Globus pallidus (tissue), 1 donor: ENCODE results near the gene PLXNB2.
"Not testable (repeated sequence)": the region's sequence is repeated elsewhere in the genome, so short reads cannot be mapped to it uniquely, and the experiment has no call there.

Experiments used
- DNase-seq: peaks from one replicate; pipeline ENCODE4 v3.0.0-alpha.2; 2015; ENCODE audit warnings: low spot score

PLXNB2 gene

DNA sequence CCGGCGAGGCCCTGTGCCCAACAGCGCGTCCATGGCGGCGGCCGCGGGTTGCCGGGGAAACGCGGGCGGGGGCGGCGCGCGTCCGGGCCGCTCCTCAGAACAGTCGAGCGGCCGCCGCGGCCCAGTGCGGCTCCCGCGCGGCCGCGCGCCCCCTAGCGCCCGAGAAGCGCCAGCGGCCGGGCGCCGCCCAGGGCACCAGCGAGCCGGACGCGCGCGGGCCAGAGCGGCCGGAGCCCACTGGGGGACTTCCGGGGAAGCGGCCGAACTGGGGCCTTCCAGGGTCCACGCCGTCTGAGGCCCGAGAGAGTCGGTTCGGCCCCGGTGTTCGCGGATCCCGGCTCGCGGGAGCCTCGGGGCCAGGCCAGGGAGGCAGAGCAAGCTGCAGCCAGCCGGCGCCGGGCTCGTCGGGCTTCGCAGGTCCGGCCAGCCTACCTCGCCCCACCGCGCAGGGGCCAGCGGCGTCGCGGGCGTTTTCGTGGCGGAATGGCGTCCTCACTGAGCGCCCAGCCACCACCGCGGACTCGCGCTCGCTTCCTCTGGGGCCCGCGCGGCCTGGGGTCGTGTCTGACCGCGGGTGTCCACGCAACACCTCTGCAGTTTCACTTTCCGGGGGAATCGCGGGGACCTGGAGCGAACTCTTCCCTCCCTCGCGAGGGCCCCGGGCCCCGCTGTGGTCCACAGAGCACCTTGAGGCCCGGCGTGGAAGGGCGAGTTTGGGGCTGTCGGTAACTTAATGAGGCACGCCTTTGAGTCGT lies 19.7 kb upstream of the PLXNB2 start, which contains the start of gene DENND6B:
DENND6B (minus strand) TSS at position 57 of the 755 bp plus-strand sequence; CDS start at position 33, 24 bp downstream.
- peak; percentile 82 for DNase-seq

DNA sequence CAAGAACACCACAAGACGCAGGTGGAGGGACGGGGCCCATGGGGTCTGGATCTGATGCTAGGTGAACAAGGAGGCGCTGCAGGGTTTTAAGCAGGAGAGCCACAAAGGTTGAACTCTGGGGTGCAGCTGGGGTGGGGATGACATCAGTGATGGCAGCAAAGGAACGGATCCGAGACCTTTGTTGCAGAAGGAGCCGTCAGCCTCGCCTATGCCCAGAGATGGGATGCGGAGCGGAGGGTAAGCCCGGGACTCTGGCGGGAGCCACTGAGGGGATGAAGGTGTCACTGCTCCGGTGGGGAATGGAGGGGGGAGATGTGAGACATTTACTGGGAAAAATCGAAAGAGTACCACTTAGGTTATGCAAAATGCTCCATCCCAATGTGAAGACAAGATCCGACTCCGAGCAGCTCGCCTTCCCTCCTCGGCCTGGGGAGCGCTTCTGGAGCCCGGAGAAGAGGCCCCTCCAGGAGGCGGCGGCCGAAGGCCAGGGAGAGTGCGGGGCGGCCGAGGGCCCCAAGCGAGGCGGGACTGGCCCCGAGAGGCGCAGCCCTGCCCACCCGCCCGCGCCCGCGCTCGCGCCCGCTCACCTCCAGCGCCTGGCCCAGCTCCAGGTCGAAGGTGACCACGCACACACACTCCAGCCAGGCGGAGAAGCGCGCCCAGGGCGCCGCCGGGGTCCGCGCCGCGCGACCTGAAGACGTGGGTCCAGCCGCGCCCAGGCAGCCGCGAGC lies 18.9 kb upstream of the PLXNB2 start:
- DNase-seq = no peak

DNA sequence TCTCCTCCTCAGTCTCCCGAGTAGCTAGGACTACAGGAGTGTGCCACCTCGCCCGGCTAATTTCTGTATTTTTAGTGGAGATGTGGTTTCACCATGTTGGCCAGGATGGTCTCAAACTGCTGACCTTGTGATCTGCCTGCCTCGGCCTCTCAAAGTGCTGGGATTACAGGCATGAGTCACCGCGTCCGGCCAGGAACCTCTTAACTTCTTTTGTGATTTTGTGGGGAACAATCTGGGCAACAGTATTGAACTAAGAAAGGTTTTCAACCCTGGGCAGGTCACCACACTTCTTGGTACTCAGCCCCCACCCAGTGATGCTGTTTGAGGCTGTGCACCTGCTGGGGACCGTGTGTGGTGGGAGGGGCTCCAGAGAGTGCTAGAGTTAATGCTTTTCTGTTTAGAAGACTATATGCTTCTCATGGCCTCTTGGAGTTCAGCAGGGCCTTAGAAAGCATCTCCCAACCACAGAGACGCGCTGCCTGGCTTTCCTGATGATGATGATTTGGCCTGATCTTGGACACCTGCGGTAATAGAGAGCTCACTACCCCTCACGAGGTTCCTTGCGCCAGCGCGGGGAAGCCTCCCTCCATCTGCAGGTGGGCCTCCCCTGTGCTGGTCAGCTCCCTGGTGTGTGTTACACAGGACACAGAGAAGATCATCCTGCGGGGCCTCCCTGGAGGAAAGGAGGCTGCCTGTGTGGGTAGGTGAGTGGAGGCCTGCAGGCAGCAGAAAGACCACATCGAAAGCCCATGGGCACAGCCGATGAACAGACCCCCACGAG lies 18.2 kb upstream of the PLXNB2 start:
- DNase-seq = no peak

DNA sequence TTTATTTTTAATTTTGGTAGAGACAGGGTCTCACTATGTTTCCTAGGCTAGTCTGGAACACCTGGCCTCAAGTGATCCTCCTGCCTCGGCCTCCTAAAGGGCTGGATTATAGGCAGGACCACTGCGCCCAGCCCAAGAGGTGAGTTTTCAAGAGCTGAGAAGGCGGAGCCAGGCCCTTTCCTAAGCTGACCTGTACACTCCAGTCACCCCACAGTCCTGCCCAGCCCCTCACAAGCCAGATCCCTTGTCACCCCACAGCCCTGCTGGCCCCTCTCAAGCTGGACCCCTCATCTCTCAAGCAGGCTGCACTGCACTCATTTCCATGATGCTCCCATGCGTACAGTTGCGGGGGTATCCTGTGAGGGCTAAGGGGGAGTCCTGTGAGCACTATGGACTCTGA lies 16.5 kb upstream of the PLXNB2 start:
- DNase-seq = no peak

DNA sequence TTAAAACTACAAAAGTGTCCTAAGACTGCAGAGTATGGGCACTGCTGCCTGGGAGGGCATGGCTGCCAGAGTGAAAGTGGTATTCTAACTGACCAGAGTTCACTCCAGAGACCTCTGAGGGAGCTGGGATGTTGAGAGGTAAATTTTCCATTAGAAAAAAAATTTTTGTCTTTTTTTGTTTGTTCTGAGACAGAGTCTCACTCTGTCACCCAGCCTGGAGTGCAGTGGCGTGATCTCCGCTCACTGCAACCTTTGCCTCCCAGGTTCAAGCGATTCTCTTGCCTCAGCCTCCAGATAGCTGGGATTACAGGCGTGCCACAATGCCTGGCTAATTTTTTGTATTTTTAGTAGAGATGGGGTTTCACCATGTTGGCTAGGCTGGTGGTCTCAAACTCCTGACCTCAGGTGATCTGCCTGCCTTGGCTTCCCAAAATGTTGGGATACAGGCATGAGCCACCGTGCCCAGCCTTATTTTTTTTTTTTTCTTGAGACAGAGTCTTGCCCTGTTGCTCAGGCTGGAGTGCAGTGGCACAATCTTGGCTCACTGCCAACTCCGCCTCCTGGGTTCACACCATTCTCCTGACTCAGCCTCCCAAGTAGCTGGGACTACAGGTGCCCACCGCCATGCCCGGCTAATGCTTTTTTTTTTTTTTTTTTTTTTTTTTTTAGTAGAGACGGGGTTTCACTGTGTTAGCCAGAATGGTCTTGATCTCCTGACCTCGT lies 15.1 kb upstream of the PLXNB2 start:
- not testable (repeated sequence) for DNase-seq

DNA sequence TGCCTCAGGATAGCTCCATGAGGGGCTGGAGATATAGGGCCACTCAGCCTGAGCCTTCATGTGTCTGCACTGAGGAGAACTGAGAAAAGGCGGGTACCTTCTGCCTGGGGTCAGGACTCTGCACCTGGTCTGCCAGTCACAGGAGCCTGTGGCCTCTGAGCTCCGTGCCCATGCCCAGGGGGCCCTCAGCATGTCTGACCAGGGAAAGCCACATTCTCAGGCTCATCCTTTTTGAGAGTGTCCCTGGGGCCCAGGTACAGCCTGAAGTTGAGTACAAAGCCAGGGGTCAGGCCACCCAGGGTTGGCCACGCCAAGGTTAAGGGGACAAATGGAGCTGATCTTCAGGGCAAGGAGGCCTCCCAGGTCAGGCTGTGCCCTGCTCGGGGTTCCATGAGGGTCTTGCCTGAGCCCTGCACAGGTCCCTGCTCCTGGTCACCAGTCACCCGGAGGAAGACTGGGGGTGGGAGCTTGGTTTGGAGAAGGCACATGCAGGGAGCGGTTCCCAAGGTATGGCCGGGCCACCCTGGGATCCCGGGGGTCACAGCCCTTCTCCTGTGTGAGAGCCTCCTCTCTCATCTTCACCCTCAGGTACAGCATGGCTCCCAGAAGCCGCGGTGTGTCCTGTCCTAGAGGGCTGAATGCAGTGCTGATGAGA lies 13.4 kb upstream of the PLXNB2 start:
- no peak for DNase-seq

DNA sequence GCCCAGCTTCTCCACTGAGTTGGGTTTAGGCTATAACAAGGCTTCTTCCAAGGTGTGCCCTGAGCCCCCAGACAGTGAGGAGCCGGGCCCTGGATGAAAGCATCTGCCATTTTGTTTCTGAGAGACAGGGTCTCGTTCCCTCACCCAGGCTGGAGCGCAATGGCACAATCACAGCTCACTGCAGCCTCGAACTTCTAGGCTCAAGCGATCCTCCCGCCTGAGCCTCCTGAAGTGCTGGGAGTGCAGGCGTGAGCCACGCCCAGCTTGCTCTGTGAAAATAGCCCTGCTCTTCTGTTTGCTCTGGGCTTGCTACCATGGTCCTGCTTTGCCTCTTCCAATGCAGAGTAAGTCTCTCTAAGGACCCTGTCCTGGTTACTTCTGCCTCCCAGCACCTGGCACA lies 12.7 kb upstream of the PLXNB2 start:
- no peak for DNase-seq

DNA sequence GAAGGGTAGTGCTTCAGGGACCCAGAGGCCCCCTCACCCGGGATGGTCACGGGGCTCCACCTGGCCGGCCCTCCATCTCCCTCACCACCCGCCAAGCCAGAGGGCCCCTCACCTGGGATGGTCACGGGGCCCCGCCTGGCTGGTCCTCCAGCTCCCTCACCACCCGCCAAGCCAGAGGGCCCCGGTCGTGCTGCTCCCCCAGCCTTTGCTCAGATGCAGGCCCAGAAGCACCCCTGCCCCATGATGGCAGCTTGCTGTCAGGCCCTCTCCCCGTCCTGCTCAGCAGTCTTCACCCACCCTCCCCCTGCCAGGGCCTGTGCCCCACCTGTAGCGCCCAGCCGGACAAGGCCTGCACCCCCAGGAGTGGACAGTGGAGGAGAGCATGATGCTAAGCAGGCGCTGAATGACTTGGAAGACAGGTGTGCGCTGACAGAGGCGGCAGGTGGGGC lies 12.1 kb upstream of the PLXNB2 start:
- no peak for DNase-seq

DNA sequence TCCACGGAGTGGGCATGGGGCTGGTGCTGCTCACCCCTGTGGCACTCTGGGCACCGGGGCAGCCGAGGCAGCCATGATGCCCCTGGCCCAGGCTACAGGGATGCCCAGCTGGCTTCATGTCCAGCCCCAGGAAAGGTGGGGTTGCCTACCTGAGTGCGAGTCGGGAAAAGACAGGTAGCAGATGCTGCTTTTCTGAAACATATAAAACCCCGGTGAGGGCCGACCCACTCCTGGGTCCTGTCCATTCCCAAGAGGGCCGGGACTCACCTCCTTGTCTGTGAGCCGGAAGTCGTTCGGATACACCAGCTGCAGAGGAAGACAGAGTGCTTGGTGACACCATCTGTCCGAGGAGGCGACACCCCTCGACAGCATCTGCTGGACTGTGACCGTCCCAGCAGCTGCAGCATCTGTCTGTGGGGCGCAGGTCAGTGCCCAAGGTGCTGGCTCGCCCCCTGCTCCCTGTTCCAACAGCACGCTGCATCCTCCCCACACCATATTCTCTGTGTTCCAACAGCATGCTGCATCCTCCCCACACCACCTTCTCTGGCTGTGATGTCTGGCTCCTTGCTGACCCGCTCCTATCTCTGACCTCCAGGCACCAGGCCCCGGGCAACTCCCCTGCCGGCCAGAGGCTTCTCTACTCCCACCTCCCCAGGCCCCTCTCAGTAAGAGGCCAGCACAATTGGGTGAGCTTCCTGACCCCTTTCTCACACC lies 11.4 kb upstream of the PLXNB2 start:
- DNase-seq = no peak

DNA sequence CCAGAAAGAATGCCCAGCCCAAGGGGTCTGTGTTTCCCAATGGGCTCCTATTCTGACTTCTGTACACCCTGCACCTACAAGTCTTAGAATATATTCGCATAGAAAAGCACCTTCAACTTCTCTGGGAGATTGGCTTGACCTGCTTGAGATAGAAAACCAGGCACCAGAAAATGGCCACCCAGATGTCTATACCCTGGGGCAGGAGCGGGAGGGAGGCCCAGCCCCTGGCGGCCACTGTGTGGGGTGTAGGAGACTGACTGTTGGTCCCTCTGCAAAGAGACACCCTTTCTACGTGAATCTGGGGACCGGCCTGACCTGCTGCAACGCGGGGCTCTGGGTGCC lies 10.9 kb upstream of the PLXNB2 start:
- DNase-seq = no peak

DNA sequence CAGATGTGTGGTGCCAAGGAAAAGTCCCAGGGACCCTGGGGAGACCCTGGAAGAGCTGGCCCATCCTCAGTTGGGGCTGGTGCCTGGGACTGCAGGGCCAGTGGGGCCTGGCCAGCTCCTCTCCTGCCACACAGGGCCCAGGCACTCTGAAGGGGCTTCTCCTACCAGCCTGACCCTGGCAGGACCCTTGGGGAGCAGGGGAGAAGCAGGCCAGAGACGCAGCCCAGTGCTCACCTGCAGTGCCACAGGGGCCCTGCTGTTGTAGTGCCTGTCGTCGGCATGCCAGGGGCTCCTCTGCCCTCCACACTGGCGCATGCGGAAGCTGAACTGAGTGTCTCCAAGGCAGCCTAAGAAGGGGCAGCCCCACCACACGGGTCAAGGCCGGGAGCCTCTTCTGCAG lies 10.2 kb upstream of the PLXNB2 start:
- no peak for DNase-seq

DNA sequence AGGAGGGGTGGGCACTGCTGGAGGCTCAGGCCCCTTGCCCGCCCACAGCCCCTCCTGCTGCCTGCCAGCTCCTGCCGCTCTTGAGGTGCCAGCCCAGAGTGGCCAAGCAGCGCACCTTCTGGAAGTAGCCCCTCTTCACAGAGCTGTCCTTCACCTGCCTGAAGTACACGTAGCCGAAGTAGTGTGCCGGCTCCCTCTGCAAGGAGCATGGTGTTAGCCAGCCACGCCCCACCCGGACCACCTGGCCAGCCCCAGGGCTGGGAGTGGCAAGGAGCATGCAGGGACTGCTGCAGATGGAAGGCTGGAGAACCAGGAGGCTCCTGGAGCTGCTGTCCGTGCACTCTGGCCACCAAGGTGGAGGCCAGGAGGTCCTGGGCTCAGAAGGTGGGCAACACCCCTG lies 9.7 kb upstream of the PLXNB2 start:
- no peak for DNase-seq

DNA sequence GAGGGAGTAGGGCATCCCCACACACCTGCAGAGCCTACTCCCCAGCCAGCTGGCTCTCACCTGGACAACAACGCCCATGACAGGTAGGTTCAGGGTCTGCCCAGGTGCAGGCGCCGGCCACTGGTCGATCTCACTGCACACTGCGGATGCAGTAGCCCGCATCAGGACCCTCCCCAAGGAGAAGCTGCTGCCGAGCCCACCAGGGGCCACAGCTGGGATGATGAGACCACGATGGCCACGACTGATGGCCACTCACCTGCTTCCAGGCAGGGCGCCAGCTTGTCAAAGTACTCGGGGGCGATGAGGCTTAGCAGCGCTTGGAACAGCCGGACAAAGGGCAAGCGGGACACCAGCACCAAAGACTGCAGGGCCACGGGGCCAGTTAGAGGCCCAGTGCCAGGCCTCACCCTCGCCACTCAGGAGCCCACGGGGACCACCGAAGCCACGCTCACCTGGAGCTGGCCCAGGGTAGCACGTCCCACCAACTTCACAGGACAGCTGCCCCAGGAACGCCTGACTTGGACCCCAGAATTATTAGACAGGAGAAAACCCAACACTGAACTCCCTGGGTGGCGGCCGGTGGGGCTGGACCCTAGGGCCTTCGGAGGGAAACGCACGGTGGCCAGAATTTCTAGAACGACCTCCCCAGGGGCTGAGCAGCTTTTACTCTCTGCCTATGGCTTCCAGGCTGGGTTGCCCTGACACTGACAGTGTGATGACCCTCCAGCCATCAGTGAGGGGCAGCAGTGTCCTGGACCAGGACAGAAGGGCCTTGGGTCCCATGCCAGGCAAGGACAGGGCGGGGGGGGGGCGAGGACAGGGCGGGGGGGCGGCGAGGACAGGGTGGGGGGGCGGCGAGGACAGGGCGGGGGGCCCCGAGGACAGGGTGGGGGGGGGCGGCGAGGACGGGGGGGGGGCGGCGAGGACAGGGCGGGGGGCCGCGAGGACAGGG lies 8.9 kb upstream of the PLXNB2 start:
- no peak for DNase-seq

DNA sequence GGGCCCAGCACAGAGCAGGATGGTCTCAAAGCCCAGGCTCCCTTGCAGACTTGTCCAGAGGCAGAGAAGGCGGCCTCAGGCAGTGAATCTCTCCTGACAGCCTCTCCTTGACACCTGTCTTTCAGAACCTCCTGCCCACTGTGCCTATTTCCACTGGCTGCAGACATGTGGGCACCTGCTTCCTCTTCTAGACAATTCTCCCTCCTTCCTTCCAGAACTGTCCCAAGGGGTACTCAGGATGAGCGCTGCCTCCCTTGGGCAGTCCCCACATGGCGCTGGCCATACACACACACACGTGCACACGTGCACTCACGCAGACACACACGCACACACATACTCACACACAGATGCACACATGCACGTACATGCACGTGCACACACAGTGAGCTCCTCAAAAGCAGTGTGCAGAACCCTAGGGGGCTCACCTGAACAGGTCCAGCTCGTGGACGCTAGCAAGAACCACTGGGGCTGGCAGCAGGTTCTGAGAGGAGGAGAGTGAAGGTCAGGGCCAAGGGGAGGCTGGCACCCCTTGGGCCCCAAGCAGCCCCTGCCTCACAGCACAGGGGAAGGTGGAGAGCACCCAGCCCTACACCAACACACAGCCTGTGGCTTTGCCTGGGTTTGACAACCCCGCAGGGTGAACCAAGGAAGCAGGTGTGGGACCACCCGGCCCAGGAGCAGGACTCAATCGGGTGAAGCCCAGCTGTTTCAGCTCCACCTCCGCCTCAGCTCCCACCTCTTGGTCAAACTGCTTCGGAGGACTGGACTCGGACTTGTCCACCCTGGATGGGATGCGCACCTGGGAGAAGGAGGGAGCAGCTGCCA lies 8.1 kb upstream of the PLXNB2 start:
- no peak for DNase-seq

DNA sequence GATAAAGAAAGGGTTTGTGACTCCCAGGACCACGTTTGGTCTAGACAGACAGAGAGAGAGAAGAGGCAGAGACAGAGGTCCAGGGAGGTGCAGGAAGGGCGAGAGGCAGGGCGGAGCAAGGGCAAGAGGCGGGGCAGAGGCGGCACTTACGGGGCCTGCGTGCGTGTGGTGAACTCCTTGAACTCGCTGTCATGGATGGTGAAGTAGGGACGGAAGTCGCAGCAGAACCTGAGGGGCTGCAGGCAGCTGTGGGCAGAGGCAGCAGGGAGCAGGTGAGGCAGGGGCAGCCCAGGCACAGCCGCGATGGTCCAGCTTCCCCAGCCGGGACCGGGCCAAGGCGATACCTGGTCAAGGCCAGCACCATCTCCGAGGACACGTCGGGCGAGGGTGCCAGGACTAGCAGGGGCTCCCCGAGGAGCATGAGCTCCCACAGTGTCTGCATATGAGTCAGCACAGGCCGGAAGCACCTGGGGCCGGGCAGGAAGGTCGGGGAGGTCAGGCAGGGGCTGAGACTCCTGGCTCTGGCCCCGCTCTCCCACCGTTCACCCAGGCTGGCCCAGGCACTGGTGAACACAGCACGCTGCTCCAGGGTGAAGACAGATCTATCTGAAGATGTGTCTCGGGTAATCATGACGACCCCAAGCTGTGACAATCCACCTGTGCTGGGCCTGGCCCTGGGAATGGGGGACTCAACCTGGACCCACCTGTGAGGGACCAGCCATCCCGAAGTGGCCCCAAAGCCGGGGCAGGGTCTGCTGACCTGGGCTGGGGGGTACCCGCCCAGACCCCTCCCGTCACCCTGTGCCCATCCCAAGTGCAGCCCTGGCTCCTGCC lies 7.2 kb upstream of the PLXNB2 start:
- DNase-seq = no peak

DNA sequence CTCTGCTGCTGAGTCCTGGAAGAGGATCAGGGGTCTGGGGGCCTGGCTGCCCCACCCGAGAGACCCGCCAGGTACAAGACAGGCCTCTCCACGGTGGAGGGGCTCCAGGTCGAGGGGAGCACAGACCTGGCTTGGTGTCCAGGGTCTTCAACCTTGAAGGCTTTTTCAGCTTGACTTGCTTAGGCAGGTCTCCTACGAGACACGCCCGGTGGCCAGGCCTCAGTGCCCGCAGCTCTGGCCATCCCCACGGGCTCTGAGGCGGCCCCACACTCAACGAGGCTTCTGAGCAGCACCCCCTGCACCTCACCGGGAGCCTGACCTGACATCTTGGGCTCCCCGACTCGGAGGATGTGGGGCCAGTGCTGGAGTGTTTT lies 6.6 kb upstream of the PLXNB2 start:
- no peak for DNase-seq

DNA sequence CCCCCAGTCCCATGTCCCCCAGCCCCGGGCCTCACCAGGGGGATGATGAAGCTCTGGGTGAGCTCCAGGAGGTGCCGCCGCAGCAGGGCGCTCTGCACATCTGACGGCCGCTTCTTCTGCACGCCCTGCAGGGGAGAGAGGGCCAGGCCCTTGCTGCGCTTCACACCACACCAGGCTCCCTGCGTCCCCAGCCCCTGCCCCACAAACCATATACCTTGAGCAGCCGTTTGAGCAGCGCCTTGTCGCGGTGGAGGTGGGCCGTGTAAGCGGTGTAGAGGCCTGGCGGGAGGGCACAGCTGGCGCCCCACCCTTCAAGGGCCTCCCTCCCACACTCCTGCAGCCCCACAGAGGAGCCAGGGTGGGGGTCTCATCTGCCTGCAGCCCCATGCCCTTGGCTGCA lies 6.2 kb upstream of the PLXNB2 start:
- no peak for DNase-seq

DNA sequence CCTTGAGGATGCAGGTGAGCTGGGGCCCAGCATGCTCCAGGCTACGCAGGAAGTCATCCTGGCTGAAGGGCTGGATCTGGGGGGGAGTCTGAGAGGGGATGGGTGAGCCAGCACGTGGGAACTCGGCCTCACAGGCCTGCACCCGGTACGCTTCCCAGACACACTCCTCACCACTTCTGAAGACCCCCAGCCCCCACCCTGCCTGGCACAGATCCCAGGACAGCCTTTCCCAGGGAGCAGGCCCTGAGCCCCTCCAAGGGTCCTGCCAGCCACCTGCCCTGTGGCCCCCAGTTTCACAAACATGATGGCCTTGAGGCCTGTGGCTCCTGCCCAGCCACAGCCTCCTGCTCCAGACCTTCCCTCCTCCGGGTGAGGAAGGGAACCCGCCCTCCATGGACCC lies 5.6 kb upstream of the PLXNB2 start:
- no peak for DNase-seq
